GM23248 (cell line): ENCODE data around the gene STMP1. TPM values are rescaled to one million over a fixed set of nuclear protein-coding genes. Genes with fewer than 3 reads are reported as not detected.

Source experiments
- DNase-seq: peaks from one replicate; pipeline ENCODE4 v3.0.0-alpha.2; 2015
- H2AFZ ChIP-seq: fragments of 200-600 bp; sonication (generic); 2 replicates; pipeline ENCODE4 v1.6.1; 2016; ENCODE audit warnings: antibody characterized with exemption
- H3F3A ChIP-seq: fragments of 200-600 bp; sonication (generic); 2 replicates; pipeline ENCODE4 v1.6.1; 2016; ENCODE audit warnings: mild to moderate bottlenecking, antibody characterized with exemption, mixed run types; ENCODE audit not compliant: insufficient read depth
- H3K27ac ChIP-seq: fragments of 200-600 bp; sonication (generic); 2 replicates; pipeline ENCODE4 v1.5.1; 2016; ENCODE audit warnings: mild to moderate bottlenecking
- H3K27me3 ChIP-seq: fragments of 200-600 bp; sonication (generic); replicated peaks from 2 replicates; pipeline ENCODE4 v1.6.1; 2016; ENCODE audit warnings: mild to moderate bottlenecking; ENCODE audit not compliant: insufficient read depth
- H3K36me3 ChIP-seq: fragments of 200-600 bp; sonication (generic); 2 replicates; pipeline ENCODE4 v1.6.1; 2016; ENCODE audit warnings: low read depth, mild to moderate bottlenecking
- H3K4me1 ChIP-seq: fragments of 200-600 bp; sonication (generic); 2 replicates; pipeline ENCODE4 v1.6.1; 2016; ENCODE audit warnings: mild to moderate bottlenecking; ENCODE audit not compliant: insufficient read depth
- H3K4me2 ChIP-seq: fragments of 200-600 bp; sonication (generic); one replicate; pipeline ENCODE4 v1.6.1; 2016; ENCODE audit warnings: mild to moderate bottlenecking; ENCODE audit not compliant: unreplicated experiment
- H3K4me3 ChIP-seq: fragments of 200-600 bp; sonication (generic); 2 replicates; pipeline ENCODE4 v1.5.1; 2016; ENCODE audit warnings: mild to moderate bottlenecking
- H3K79me2 ChIP-seq: fragments of 200-600 bp; sonication (generic); 2 replicates; pipeline ENCODE4 v1.6.1; 2016; ENCODE audit warnings: mild to moderate bottlenecking; ENCODE audit not compliant: insufficient read depth
- H3K9ac ChIP-seq: fragments of 200-600 bp; sonication (generic); 2 replicates; pipeline ENCODE4 v1.6.1; 2016; ENCODE audit warnings: mild to moderate bottlenecking
- H3K9me2 ChIP-seq: fragments of 200-600 bp; sonication (generic); 2 replicates; pipeline ENCODE4 v1.6.1; 2016; ENCODE audit warnings: mixed run types, mild to moderate bottlenecking, moderate library complexity; ENCODE audit not compliant: insufficient read depth
- H3K9me3 ChIP-seq: fragments of 200-600 bp; sonication (generic); one replicate; pipeline ENCODE4 v1.6.1; 2017; ENCODE audit warnings: low read depth
- H4K20me1 ChIP-seq: fragments of 200-600 bp; sonication (generic); 2 replicates; pipeline ENCODE4 v1.6.0; 2016; ENCODE audit not compliant: insufficient read depth
- EZH2 ChIP-seq: fragments of 200-600 bp; sonication (generic); IDR thresholded peaks from 2 replicates; pipeline ENCODE4 v1.6.1; 2018; ENCODE audit warnings: antibody characterized with exemption, mild to moderate bottlenecking; ENCODE audit not compliant: insufficient read depth, poor library complexity, severe bottlenecking
- EZH2phosphoT487 ChIP-seq: fragments of 200-600 bp; sonication (generic); IDR thresholded peaks from 2 replicates; pipeline ENCODE4 v1.6.1; 2018; ENCODE audit warnings: antibody characterized with exemption, moderate library complexity, mild to moderate bottlenecking, low read depth; ENCODE audit not compliant: insufficient read depth
- WGBS, 2 experiments: methylation state at CpG; one replicate each; pipeline ENCODE4 v1.1.6; 2015 to 2017; ENCODE audit warnings: low lambda C conversion rate in 2 of 2, low coverage in 1 of 2; ENCODE audit errors: missing lambda C conversion rate in 2 of 2; 5-methylcytosine and 5-hydroxymethylcytosine counted together
- in situ Hi-C: fragments of 300-500 bp; cut with MboI; formaldehyde crosslinking; loops from 2 replicates; pipeline ENCODE4 v1.15.0; 2020
- polyA plus RNA-seq: library from polyadenylated mRNA; unstranded; fragments of >200 nt; fragmentation: Nextera tagmentation; extraction: Ambion mirVana; gene quantifications from 2 replicates; pipeline ENCODE4 v1.2.1, GENCODE V29; 2016
- total RNA-seq: library from RNA; depleted of rRNA; stranded (reverse); fragments of >200 nt; shearing (Covaris generic); gene quantifications from 2 replicates; pipeline ENCODE4 v1.2.3, GENCODE V29; 2014; rRNA removed

STMP1 gene
- total RNA-seq (11.3 and 16.9 TPM in 2 replicates), polyA plus RNA-seq (93.2 and 97.0 TPM in 2 replicates)

DNA sequence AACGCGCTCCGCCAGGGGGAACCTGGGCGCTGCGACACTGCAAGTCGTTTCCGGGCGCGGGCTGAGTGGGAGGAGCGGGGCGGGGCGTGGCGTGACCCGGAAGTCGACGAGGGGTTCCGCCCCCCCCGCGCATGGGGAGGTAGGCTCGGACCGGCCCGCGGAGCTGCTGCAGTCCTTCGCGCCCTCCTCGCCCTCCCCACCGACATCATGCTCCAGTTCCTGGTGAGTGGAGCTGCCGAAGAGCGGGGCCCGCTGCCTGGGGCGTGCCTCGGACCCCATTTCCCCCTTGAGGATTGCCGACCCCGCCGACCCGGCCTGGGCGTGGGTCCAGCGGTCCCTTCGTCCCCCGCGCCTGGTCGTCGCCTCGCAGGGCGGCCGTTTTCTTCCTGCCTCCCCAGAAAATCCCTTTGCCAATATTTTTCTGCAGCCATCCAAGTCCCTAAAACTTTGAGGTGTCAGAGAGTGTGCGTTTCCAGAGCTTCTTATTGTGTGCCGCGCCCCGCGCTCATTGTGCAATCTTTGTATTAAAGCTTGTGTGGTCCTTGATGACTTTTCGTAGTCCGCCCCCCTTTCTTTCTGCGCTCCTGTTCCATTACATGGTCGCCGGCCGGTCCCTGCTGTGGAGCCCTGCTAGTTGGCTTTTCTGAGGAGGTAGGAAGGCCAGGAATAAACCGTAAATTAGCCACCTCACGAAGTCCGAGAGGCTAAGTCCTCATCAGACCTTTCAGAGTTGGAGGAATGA, at the start of gene STMP1:
STMP1 (plus strand) TSS at position 142 of the 742 bp plus-strand sequence.
- in situ Hi-C loops = no loop called here
- H3F3A ChIP-seq = peaks cover 28% of the 10 kb centered on the region
- peaks cover 43% of the 10 kb centered on the region for H3K79me2 ChIP-seq

GRCh38 chr7:135616136-135616535, 46.2 kb upstream of the STMP1 start:
- TF ChIP-seq EZH2phosphoT487 (no peak), EZH2 (no peak)
- DNase-seq = peak; percentile 12
- in situ Hi-C loops = no loop called here
- Histone ChIP-seq H3K4me2 (no peak overlapping the region), H3K79me2 (no peaks in the 10 kb centered on the region), H3K27ac (no peak overlapping the region), H2AFZ (no peak overlapping the region), H3F3A (peaks cover 11% of the 10 kb centered on the region; the same call in 1 of the 2 replicates), H3K9ac (no peak overlapping the region), H3K9me3 (no peaks in the 10 kb centered on the region), H4K20me1 (no peaks in the 10 kb centered on the region), H3K4me1 (peaks cover 12% of the 10 kb centered on the region), H3K27me3 (no peaks in the 10 kb centered on the region), H3K4me3 (no peak overlapping the region), H3K9me2 (no peaks in the 10 kb centered on the region), H3K36me3 (peaks cover 21% of the 10 kb centered on the region)
- 82 to 95% methylated on average over 1 of the region's 1 CpG for WGBS, 2 experiments

More for the DNA sequence above, at the start of gene STMP1:
- peak within 1 kb of the TSS; percentile 95 for H3K4me2 ChIP-seq
- no peaks in the 10 kb centered on the region for H4K20me1 ChIP-seq
- peak; percentile 99 for DNase-seq
- WGBS, 2 experiments = 1% methylated on average over 39 to 53 of the region's 60 CpGs
- peak within 1 kb of the TSS; percentile 97 for H2AFZ ChIP-seq
- no peaks in the 10 kb centered on the region for H3K36me3 ChIP-seq
- H3K9me3 ChIP-seq = no peaks in the 10 kb centered on the region
- peak within 1 kb of the TSS; percentile 100 for H3K27ac ChIP-seq
- peaks cover 29% of the 10 kb centered on the region for H3K4me1 ChIP-seq
- peak within 1 kb of the TSS; percentile 100 for H3K9ac ChIP-seq
- no peaks in the 10 kb centered on the region for H3K27me3 ChIP-seq
- no peaks in the 10 kb centered on the region for H3K9me2 ChIP-seq
- TF ChIP-seq EZH2phosphoT487 = no peak
- no peak for TF ChIP-seq EZH2
- peak within 1 kb of the TSS; percentile 99 for H3K4me3 ChIP-seq

- in situ Hi-C loops = no loop called here
- no peak overlapping the region for H3K27ac ChIP-seq
- peaks cover 11% of the 10 kb centered on the region; the same call in 1 of the 2 replicates for H3F3A ChIP-seq
- H3K79me2 ChIP-seq = no peaks in the 10 kb centered on the region
- H3K9me3 ChIP-seq = no peaks in the 10 kb centered on the region
- no peaks in the 10 kb centered on the region for H3K9me2 ChIP-seq
- H3K36me3 ChIP-seq = peaks cover 18% of the 10 kb centered on the region
- 97 to 98% methylated on average over 2 of the region's 2 CpGs for WGBS, 2 experiments
- no peak for DNase-seq
- no peak overlapping the region for H3K4me2 ChIP-seq
- no peak overlapping the region for H3K4me3 ChIP-seq
- H2AFZ ChIP-seq = no peak overlapping the region
- no peaks in the 10 kb centered on the region for H3K27me3 ChIP-seq
- peaks cover 16% of the 10 kb centered on the region for H3K4me1 ChIP-seq
- no peaks in the 10 kb centered on the region for H4K20me1 ChIP-seq
- TF ChIP-seq EZH2phosphoT487 = no peak
- no peak for TF ChIP-seq EZH2
- H3K9ac ChIP-seq = no peak overlapping the region
Measured at GRCh38 chr7:135617781-135618180, 44.5 kb upstream of the STMP1 start.

DNA sequence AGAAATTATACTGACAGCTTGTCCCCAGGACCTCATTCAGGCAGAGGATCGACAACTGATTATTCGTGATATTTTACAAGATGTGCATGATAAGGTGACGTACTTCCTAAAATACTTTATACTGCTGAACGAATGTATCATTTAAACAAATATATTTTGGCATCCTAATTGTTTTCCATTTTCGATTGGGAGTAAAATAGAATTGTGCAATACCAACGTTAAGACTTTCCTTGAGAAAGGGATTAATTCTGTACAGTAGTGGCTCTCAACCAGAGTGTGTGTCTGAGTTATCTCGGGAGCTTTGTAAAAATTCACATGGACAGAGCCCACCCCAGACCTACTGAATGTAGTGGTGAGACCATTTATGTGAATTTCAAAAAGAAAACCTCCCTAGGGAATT, 43.8 kb upstream of the STMP1 start:
- Histone ChIP-seq H3K27me3 (no peaks in the 10 kb centered on the region), H3K4me2 (no peak overlapping the region), H2AFZ (no peak overlapping the region), H3K4me1 (peaks cover 16% of the 10 kb centered on the region), H4K20me1 (no peaks in the 10 kb centered on the region), H3K79me2 (no peaks in the 10 kb centered on the region), H3F3A (peaks cover 11% of the 10 kb centered on the region; the same call in 1 of the 2 replicates), H3K27ac (no peak overlapping the region), H3K9me3 (no peaks in the 10 kb centered on the region), H3K36me3 (peaks cover 18% of the 10 kb centered on the region), H3K4me3 (no peak overlapping the region), H3K9me2 (no peaks in the 10 kb centered on the region), H3K9ac (no peak overlapping the region)
- no peak for TF ChIP-seq EZH2phosphoT487
- no peak for TF ChIP-seq EZH2
- DNase-seq = no peak
- in situ Hi-C loops = no loop called here
- WGBS, 2 experiments = 82 to 84% methylated on average over 7 of the region's 7 CpGs

- Histone ChIP-seq H3K4me2 (no peak overlapping the region), H4K20me1 (no peaks in the 10 kb centered on the region)
- in situ Hi-C loops = no loop called here
Measured at GRCh38 chr7:135620447-135620846, 41.9 kb upstream of the STMP1 start.

More at GRCh38 chr7:135620447-135620846, 41.9 kb upstream of the STMP1 start:
- no peak overlapping the region for H3K27ac ChIP-seq
- H3K9me2 ChIP-seq = no peaks in the 10 kb centered on the region
- H3K9me3 ChIP-seq = no peaks in the 10 kb centered on the region
- no peak for TF ChIP-seq EZH2phosphoT487
- TF ChIP-seq EZH2 = no peak
- no peak overlapping the region for H2AFZ ChIP-seq
- WGBS, 2 experiments = 96 to 97% methylated on average over 2 of the region's 2 CpGs
- H3K4me1 ChIP-seq = peaks cover 16% of the 10 kb centered on the region
- no peak overlapping the region for H3K4me3 ChIP-seq
- H3F3A ChIP-seq = peaks cover 11% of the 10 kb centered on the region; the same call in 1 of the 2 replicates
- peaks cover 18% of the 10 kb centered on the region for H3K36me3 ChIP-seq
- H3K9ac ChIP-seq = no peak overlapping the region
- H3K79me2 ChIP-seq = no peaks in the 10 kb centered on the region
- H3K27me3 ChIP-seq = no peaks in the 10 kb centered on the region
- peak; percentile 9 for DNase-seq
